ENCODE measurements around the gene CTNNBL1.

Gene CTNNBL1

DNA sequence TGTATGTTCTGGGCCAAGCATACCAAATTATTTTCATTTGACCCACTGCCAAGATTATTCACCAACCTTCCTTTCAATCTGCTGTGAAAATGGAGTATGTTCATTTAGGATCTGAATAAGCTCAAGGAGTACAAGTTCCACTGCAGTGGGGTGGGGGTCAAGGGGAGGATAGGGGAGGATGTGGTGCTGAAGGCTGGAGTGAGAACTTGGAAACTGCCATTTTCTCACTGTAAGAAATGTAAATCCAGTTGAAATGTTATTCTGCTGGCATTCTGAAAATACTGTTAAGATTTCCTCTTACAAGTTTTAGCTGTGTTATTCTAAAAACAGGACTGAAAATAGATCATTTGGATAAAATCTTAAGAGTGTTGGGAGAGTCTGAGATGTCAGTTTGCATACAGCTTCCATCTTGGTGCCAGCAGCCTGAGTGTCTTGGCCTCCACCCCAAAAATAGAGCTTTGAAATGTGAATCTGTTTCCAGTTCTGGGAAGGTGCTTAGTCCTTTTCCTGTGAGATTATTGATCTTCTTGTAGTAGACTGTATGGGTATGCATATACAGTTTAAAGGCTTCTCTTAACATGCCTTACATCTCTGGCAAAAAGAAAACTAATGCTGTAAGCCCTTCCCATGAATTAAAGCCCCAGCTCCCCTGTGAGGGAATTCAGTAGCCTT is 84.3 kb downstream of the CTNNBL1 start:
- TF ChIP-seq, protein P1, sequence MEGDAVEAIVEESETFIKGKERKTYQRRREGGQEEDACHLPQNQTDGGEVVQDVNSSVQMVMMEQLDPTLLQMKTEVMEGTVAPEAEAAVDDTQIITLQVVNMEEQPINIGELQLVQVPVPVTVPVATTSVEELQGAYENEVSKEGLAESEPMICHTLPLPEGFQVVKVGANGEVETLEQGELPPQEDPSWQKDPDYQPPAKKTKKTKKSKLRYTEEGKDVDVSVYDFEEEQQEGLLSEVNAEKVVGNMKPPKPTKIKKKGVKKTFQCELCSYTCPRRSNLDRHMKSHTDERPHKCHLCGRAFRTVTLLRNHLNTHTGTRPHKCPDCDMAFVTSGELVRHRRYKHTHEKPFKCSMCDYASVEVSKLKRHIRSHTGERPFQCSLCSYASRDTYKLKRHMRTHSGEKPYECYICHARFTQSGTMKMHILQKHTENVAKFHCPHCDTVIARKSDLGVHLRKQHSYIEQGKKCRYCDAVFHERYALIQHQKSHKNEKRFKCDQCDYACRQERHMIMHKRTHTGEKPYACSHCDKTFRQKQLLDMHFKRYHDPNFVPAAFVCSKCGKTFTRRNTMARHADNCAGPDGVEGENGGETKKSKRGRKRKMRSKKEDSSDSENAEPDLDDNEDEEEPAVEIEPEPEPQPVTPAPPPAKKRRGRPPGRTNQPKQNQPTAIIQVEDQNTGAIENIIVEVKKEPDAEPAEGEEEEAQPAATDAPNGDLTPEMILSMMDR (conservative IDR thresholded peaks at IDR 0.05; ENCODE audit: control insufficient read depth, insufficient read depth, low read depth, low read length) = no peak
- H3K4me3 ChIP-seq (ENCODE audit: control insufficient read depth, low read depth, low read length) = no peak overlapping the region
- no peak for DNase-seq (ENCODE audit: low read depth)

GRCh38 chr20:37781626-37782025 is 87.8 kb downstream of the CTNNBL1 start:
- TF ChIP-seq, protein P1 (conservative IDR thresholded peaks at IDR 0.05; ENCODE audit: control insufficient read depth, insufficient read depth, low read depth, low read length) = no peak
- H3K4me3 ChIP-seq (ENCODE audit: control insufficient read depth, low read depth, low read length) = no peak overlapping the region
- DNase-seq (ENCODE audit: low read depth) = peak; percentile 23

DNA sequence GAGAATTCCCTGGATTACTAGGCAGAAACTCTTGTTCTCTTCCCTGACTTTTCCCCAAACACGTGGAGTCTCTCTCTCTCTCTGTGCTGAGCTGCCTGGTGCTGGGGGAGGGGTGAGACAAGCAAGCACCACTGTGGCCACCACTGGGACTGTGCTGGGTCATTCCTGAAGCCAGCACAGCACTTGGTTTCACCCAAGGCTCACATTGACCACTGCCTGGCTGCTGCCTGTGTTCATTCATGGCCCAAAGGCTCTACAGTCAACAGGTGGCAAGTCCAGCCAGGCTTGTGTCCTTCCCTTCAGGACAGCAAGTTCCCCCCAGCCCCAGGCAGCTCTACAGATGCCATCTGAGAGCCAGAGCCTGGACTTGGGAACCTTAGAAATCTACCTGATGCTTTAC is 92.2 kb downstream of the CTNNBL1 start:
- no peak for DNase-seq (ENCODE audit: low read depth)
- no peak overlapping the region for H3K4me3 ChIP-seq (ENCODE audit: control insufficient read depth, low read depth, low read length)
- TF ChIP-seq, protein P1 (conservative IDR thresholded peaks at IDR 0.05; ENCODE audit: control insufficient read depth, insufficient read depth, low read depth, low read length) = no peak

DNA sequence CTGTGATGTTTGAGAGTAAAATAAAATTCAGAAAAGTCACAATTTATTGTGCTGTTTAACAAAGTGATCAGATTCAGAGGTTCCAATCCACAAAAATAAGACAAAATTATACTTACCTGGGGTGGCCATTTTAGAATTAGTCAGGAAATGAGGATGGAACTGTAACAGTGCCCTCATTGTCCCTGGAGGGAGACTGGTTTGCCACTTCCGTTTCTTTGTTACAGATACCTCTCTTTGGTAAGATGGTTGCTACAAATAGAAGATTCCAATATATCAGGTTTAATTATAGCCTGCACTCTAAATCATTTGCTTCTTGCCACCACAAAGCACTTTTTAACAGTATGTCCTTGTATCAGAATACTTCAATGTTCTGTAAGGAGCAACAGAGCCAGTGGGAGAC is 95.6 kb downstream of the CTNNBL1 start:
- no peak for DNase-seq (ENCODE audit: low read depth)
- TF ChIP-seq, protein P1 (conservative IDR thresholded peaks at IDR 0.05; ENCODE audit: control insufficient read depth, insufficient read depth, low read depth, low read length) = no peak
- no peak overlapping the region for H3K4me3 ChIP-seq (ENCODE audit: control insufficient read depth, low read depth, low read length)

DNA sequence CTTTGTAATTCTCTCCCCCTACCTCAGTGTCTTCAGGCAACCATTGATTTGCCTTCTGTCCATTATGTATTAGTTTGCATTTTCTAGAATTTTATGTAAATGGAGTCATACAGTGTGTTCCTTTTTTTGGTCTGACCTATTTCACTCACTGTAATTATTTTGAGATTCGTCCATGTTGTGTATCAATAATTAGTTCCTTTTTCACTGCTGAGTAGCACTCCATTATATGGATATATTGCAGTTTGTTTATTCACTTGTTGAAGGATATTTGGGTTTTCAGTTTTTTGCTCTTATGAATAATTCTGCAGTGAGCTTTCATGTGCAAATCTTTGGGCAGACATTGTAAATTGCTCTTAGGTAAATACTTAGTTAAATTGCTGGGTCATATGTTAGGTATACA is 97.1 kb downstream of the CTNNBL1 start:
- TF ChIP-seq, protein P1 (conservative IDR thresholded peaks at IDR 0.05; ENCODE audit: control insufficient read depth, insufficient read depth, low read depth, low read length) = no peak
- DNase-seq (ENCODE audit: low read depth) = no peak
- H3K4me3 ChIP-seq (ENCODE audit: control insufficient read depth, low read depth, low read length) = no peak overlapping the region

DNA sequence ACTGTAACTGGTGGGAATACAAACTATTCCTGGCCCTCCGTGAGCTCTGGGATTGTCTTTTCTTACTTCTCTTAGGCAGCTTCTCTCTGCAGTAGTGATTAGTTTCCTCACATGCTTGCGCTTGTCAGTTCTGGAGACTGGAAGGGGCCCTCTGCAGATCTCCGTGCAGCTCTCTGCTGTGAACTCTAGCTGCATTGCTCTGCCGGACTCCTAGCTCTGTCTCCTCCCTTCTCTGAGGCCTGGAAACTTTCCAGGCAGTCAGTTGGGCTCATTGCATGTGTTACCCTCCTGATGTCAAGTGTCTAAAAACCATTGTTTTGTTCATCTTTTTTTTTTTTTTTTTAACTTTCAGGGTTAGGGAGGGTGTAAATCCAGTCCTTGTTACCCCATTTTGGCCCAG is 102.3 kb downstream of the CTNNBL1 start:
- no peak overlapping the region for H3K4me3 ChIP-seq (ENCODE audit: control insufficient read depth, low read depth, low read length)
- TF ChIP-seq, protein P1 (conservative IDR thresholded peaks at IDR 0.05; ENCODE audit: control insufficient read depth, insufficient read depth, low read depth, low read length) = no peak
- DNase-seq (ENCODE audit: low read depth) = no peak

DNA sequence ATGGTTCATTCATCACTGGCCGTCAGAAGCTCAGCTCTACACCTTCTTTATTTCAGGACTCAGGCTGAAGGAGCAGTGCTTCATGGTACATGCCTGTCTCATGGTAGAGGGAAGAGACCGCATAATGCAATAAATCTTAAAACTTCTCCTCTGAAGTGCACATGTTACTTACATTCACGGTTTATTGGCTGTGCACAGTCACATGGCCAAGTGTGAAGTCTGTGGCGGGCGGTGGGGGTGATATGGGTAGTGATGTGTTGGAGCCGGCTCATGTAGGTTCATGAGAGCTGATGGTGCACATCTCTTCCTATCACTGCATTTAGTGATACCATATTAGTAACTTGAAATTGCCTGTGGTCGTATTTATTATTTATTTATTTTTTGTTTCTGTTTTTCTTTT is 102.9 kb downstream of the CTNNBL1 start:
- H3K4me3 ChIP-seq (ENCODE audit: control insufficient read depth, low read depth, low read length) = no peak overlapping the region
- TF ChIP-seq, protein P1 (conservative IDR thresholded peaks at IDR 0.05; ENCODE audit: control insufficient read depth, insufficient read depth, low read depth, low read length) = no peak
- DNase-seq (ENCODE audit: low read depth) = no peak

Measured in fibroblast of mammary gland (primary cell).